Muscle layer of duodenum (tissue), 2 donors: Measurements from ENCODE around the gene ABL2.

ENCODE experiments used
- H3K27ac ChIP-seq: one replicate; pipeline ENCODE4 v1.7.0; 2013; ENCODE audit warnings: mild to moderate bottlenecking, low read length
- H3K27me3 ChIP-seq: one replicate; pipeline ENCODE4 v1.7.0; 2013; ENCODE audit warnings: low read depth, mild to moderate bottlenecking, control low read depth, low read length
- H3K36me3 ChIP-seq, 2 donors: one replicate each; pipeline ENCODE4 v1.7.0; 2013; ENCODE audit warnings: low read length in 2 of 2, control low read depth in 1 of 2, mild to moderate bottlenecking in 1 of 2; ENCODE audit not compliant: insufficient read depth in 2 of 2, control insufficient read depth in 1 of 2
- H3K4me1 ChIP-seq, 2 donors: one replicate each; pipeline ENCODE4 v1.7.0; 2013; ENCODE audit warnings: low read length in 2 of 2, mild to moderate bottlenecking in 2 of 2, control low read depth in 1 of 2, moderate library complexity in 1 of 2; ENCODE audit not compliant: insufficient read depth in 2 of 2, control insufficient read depth in 1 of 2
- H3K4me3 ChIP-seq, 2 donors: one replicate each; pipeline ENCODE4 v1.7.0; 2013; ENCODE audit warnings: low read length in 2 of 2, low read depth in 1 of 2, mild to moderate bottlenecking in 1 of 2
- H3K9me3 ChIP-seq, 2 donors: one replicate each; pipeline ENCODE4 v1.7.0; 2013; ENCODE audit warnings: low read length in 2 of 2, control low read depth in 1 of 2, mild to moderate bottlenecking in 1 of 2; ENCODE audit not compliant: control insufficient read depth in 1 of 2
- donor health status: healthy.

Gene ABL2

GRCh38 chr1:179168536-179168935, 60.9 kb downstream of the ABL2 start:
- Histone ChIP-seq H3K4me1 (no peaks in the 10 kb centered on the region), H3K9me3 (no peaks in the 10 kb centered on the region), H3K27me3 (no peaks in the 10 kb centered on the region), H3K4me3 (no peak overlapping the region), H3K36me3 (no peaks in the 10 kb centered on the region), H3K27ac (no peak overlapping the region)

DNA sequence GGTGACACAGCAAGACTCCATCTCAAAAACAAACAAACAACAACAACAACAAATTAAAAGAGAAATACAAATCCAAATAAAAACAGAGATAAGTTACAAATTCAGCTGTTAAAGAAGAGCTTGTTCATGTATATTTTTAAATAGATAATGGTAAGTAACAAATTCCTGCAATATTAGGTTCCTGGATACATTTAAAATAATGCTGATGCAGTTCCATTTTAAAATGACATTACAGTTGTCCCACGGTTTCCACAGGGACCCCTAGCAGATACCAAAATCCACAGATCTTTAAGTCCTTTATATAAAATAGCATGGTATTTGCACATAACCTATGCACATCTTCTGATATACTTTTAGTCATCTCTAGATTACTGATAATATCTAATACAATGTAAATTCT, 61.5 kb downstream of the ABL2 start:
- no peak overlapping the region for H3K4me3 ChIP-seq
- no peak overlapping the region for H3K27ac ChIP-seq
- H3K36me3 ChIP-seq: no peaks in the 10 kb centered on the region
- no peaks in the 10 kb centered on the region for H3K9me3 ChIP-seq
- no peaks in the 10 kb centered on the region for H3K27me3 ChIP-seq
- H3K4me1 ChIP-seq: no peaks in the 10 kb centered on the region

DNA sequence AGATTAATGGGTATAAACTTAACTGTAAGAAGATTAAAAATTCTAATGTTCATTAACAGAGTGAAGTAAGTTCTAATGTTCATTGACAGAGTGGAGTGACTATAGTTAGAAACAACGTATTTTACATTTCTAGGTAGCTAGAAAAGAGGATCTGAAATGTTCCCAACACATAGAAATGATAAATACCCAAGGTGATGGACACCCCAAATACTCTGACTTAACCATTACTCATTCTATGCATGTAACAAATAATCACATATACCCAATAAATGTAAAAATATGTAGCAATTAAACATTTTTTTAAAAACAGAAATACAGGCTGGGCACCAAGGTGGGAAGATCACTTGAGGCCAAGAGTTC, 62.1 kb downstream of the ABL2 start:
- no peak overlapping the region for H3K4me3 ChIP-seq
- H3K4me1 ChIP-seq: no peaks in the 10 kb centered on the region
- no peaks in the 10 kb centered on the region for H3K27me3 ChIP-seq
- H3K36me3 ChIP-seq: no peaks in the 10 kb centered on the region
- H3K9me3 ChIP-seq: no peaks in the 10 kb centered on the region
- no peak overlapping the region for H3K27ac ChIP-seq

DNA sequence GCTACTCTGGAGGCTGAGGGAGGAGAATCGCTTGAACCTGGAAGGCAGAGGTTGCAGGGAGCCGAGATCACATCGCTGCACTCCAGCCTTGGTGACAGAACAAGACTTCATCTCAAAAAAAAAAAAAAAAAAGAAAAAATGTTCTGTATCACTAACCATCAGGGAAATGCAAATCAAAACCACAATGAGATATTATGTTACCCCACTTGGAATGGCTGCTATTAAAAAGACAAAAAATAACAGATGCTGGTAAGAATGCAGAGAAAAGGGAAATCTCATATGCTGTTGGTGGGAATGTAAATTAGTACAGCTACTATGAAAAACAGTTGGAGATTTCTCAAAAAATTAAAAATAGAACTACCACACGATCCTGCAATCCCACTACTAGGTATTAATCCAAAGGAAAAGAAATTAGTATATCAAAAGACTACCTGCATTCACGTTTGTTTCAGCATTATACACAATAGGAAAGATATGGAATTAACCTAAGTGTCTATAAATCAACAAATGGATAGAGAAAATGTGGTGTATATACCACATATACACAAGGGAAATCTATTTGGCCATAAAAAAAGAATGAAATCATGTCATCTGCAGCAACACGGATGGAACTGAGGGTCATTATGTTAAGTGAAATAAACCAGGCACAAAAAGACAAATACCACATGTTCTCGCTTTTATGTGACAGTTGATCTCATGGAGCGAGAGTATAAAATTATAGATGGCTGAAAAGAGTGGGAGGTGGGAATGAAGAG, 62.6 kb downstream of the ABL2 start:
- Histone ChIP-seq H3K27ac (no peak overlapping the region), H3K9me3 (no peaks in the 10 kb centered on the region), H3K27me3 (no peaks in the 10 kb centered on the region), H3K36me3 (no peaks in the 10 kb centered on the region), H3K4me1 (no peaks in the 10 kb centered on the region), H3K4me3 (no peak overlapping the region)

DNA sequence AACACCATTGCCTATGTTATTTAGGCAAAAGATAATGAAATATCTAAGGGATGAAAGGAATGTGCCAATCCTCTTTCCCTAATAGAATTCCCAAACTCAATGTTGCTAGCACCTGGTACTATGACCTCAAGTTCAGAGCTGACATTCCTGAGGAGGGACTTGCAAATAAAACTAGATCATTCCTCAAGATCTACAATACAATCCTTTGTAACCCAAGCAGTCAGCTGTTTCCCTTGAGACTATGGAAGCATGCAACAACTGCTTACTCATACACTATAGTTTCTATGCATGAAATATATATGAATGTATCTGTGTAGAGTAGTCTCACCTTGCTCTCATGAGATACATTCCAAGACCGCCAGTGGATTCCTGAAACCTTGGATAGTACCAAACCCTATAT, 65.0 kb downstream of the ABL2 start:
- H3K27me3 ChIP-seq: no peaks in the 10 kb centered on the region
- H3K9me3 ChIP-seq: no peaks in the 10 kb centered on the region
- H3K36me3 ChIP-seq: no peaks in the 10 kb centered on the region
- no peaks in the 10 kb centered on the region for H3K4me1 ChIP-seq
- H3K4me3 ChIP-seq: no peak overlapping the region
- no peak overlapping the region for H3K27ac ChIP-seq

DNA sequence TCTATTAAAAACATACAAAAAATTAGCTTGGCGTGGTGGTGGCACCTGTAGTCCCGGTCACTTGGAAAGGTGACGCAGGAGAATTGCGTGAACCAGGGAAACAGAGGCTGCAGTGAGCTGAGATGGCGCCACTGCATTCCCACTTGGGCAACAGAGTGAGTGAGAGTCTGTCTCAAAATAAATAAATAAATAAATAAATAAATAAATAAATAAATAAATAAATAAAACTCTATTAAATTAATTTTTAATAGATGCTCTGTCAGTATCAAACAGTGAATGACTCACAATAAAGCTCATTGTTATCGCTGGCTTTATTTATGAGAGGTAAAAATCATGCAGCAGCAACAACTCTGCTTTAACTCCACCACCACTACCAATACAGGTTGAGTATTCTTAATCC, 72.8 kb downstream of the ABL2 start:
- H3K9me3 ChIP-seq: no peaks in the 10 kb centered on the region
- peaks cover 0 to 4% of the 10 kb centered on the region in 2 donors for H3K4me1 ChIP-seq
- no peaks in the 10 kb centered on the region for H3K27me3 ChIP-seq
- H3K27ac ChIP-seq: no peak overlapping the region
- H3K36me3 ChIP-seq: no peaks in the 10 kb centered on the region
- H3K4me3 ChIP-seq: no peak overlapping the region

DNA sequence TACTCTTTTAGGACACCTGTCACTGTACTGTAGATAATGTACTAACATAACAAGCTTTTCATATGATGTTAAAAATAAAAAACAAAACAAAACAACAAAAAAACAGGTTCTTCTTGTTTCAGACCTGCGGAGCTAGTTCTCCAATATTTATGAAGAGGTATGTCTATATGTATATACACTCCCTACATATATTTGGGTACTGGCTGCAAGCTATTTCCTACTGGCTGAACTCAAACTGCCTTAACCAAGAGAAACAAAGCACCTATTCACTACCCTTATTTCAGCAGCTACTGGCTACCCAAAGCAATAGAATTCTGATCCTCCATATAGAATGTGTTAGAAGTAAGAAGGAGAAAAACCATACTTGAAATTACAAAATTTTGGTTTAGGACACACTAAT, 73.5 kb downstream of the ABL2 start:
- Histone ChIP-seq H3K27ac (no peak overlapping the region), H3K27me3 (no peaks in the 10 kb centered on the region), H3K4me1 (peaks cover 0 to 4% of the 10 kb centered on the region in 2 donors), H3K36me3 (no peaks in the 10 kb centered on the region), H3K4me3 (no peak overlapping the region), H3K9me3 (no peaks in the 10 kb centered on the region)

DNA sequence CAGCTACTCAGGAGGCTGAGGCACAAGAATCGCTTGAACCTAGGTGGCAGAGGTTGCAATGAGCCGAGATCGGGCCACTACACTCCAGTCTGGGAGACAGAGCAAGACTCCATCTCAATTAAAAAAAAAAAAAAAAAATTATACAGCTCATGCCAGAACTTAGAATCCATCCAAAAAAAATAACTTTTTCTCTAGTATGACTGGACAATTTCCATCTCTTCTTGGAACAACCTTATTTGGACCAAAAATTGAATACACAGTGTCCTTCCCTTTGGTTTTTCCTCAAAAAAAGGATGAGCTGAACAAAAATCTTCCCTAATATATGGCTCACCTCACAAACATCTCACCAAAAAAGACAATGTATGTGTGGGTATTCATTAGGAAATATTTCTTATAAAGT, 73.9 kb downstream of the ABL2 start:
- no peaks in the 10 kb centered on the region for H3K27me3 ChIP-seq
- H3K9me3 ChIP-seq: no peaks in the 10 kb centered on the region
- H3K27ac ChIP-seq: no peak overlapping the region
- H3K4me3 ChIP-seq: no peak overlapping the region
- H3K36me3 ChIP-seq: no peaks in the 10 kb centered on the region
- H3K4me1 ChIP-seq: peaks cover 0 to 4% of the 10 kb centered on the region in 2 donors

DNA sequence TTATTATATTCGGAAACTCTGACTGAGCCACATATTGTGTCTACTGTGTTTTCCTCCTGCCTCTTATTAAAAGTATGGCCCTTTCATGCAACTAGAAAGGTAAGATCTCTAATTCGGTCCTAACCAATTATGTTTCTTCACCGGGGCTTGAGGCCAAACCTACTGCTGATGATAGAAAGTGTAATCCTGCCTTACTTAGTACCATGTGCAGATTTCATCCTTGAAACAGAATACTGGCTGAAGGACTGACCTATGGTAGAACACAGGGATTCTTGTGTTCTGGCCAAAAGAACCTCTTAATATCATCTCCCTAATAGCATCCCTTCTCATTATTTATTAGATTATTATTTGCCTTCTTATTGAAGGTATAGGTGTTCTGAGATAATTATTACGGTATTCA, 75.0 kb downstream of the ABL2 start:
- H3K4me3 ChIP-seq: no peak overlapping the region
- H3K27ac ChIP-seq: no peak overlapping the region
- peaks cover 0 to 4% of the 10 kb centered on the region in 2 donors for H3K4me1 ChIP-seq
- no peaks in the 10 kb centered on the region for H3K36me3 ChIP-seq
- no peaks in the 10 kb centered on the region for H3K27me3 ChIP-seq
- no peaks in the 10 kb centered on the region for H3K9me3 ChIP-seq

- no peaks in the 10 kb centered on the region for H3K36me3 ChIP-seq
- H3K4me3 ChIP-seq: no peak overlapping the region
- no peak overlapping the region for H3K27ac ChIP-seq
- peaks cover 0 to 4% of the 10 kb centered on the region in 2 donors for H3K4me1 ChIP-seq
- H3K9me3 ChIP-seq: no peaks in the 10 kb centered on the region
- H3K27me3 ChIP-seq: no peaks in the 10 kb centered on the region
Measured at GRCh38 chr1:179153217-179153616, 76.3 kb downstream of the ABL2 start.

- H3K9me3 ChIP-seq: no peaks in the 10 kb centered on the region
- peaks cover 0 to 4% of the 10 kb centered on the region in 2 donors for H3K4me1 ChIP-seq
- H3K36me3 ChIP-seq: no peaks in the 10 kb centered on the region
- no peaks in the 10 kb centered on the region for H3K27me3 ChIP-seq
- H3K27ac ChIP-seq: no peak overlapping the region
- H3K4me3 ChIP-seq: no peak overlapping the region
Measured at GRCh38 chr1:179151908-179152682, 77.4 kb downstream of the ABL2 start.
